Measurements from ENCODE around the gene C11orf58. TPM values are rescaled to one million over a fixed set of nuclear protein-coding genes. Genes with fewer than 3 reads are reported as not detected.

C11orf58 gene
- total RNA-seq, 2 donors from 2014 or later = 70.1 to 72.3 TPM

GRCh38 chr11:16793511-16793910, 55.1 kb downstream of the C11orf58 start:
- Histone ChIP-seq H3K9me3 (no peaks in the 10 kb centered on the region), H3K9ac (ENCODE audit: low read depth in 2 of 2, low read length in 2 of 2) (no peak overlapping the region), H3K27ac (no peak overlapping the region), H3K4me1 (no peaks in the 10 kb centered on the region), H3K27me3 (no peaks in the 10 kb centered on the region), H3K4me3 (no peak overlapping the region), H3K36me3 (no peaks in the 10 kb centered on the region)
- no peak for DNase-seq
- TF ChIP-seq, protein P1, sequence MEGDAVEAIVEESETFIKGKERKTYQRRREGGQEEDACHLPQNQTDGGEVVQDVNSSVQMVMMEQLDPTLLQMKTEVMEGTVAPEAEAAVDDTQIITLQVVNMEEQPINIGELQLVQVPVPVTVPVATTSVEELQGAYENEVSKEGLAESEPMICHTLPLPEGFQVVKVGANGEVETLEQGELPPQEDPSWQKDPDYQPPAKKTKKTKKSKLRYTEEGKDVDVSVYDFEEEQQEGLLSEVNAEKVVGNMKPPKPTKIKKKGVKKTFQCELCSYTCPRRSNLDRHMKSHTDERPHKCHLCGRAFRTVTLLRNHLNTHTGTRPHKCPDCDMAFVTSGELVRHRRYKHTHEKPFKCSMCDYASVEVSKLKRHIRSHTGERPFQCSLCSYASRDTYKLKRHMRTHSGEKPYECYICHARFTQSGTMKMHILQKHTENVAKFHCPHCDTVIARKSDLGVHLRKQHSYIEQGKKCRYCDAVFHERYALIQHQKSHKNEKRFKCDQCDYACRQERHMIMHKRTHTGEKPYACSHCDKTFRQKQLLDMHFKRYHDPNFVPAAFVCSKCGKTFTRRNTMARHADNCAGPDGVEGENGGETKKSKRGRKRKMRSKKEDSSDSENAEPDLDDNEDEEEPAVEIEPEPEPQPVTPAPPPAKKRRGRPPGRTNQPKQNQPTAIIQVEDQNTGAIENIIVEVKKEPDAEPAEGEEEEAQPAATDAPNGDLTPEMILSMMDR (IDR thresholded peaks at IDR 0.05) = no peak
- intact Hi-C loops (cut with DNase I) = no loop called here

DNA sequence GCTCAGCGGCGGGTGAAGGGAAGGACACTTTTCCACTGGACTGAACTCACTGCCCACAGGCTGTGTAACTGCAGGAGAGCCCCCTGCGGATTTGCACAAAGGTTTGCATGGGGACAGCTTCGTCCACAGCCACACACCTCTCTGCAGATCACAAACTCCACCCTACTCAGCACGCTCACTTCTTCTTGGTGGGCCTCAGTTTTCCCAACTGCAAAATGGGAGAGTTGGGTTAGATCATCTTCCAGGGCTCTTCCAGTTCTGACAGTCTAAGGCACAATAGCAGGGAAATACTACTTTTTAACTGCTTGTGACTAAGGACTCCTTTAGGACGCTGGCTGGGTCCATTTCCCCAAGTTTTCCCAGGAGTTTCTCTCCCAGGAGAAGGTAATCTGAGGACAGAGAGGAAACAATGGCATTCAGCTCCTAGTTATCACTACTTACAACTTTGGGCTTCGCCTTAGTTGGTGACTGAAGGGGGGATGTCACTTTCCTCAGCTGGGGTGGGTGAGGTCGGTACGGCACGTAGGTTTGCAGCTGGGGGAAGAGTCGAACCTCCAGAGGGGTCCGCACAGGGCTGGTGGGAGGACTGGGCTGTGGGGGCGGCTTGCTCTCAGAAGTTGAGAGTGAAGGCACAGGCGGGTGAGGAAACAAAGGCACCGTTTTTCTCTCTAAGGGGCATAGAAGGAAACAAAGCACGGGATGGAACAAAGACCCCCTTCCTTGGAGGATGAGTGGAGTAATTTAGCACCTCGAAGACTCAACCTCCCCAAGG, 55.8 kb downstream of the C11orf58 start:
- H3K4me1 ChIP-seq = no peaks in the 10 kb centered on the region
- no peak for DNase-seq
- no peaks in the 10 kb centered on the region for H3K9me3 ChIP-seq
- no peak overlapping the region for H3K9ac ChIP-seq (ENCODE audit: low read depth in 2 of 2, low read length in 2 of 2)
- intact Hi-C loops (cut with DNase I) = no loop called here
- TF ChIP-seq, protein P1 (IDR thresholded peaks at IDR 0.05) = no peak
- no peak overlapping the region for H3K27ac ChIP-seq
- H3K4me3 ChIP-seq = no peak overlapping the region
- H3K27me3 ChIP-seq = no peaks in the 10 kb centered on the region
- no peaks in the 10 kb centered on the region for H3K36me3 ChIP-seq

DNA sequence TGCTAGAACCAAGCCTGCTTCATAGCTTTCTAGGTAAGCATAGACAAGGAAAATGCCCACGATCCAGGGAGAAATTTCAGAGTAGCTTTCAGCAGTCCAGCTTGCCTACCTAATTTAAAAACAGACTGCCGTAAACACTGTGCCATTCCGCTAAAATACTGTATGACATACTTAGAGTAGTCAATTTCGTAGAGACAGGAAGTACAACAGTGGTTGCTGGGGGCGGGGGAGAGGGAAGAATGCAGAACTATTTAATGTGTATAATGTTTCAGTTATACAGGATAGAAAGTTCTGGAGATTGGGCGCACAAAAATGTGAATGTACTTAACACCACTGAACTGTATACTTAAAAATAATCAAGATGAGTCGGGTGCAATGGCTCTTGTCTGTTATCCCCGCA, 56.7 kb downstream of the C11orf58 start:
- Histone ChIP-seq H3K36me3 (no peaks in the 10 kb centered on the region), H3K4me1 (no peaks in the 10 kb centered on the region), H3K9me3 (no peaks in the 10 kb centered on the region), H3K4me3 (no peak overlapping the region), H3K27ac (no peak overlapping the region), H3K27me3 (no peaks in the 10 kb centered on the region), H3K9ac (ENCODE audit: low read depth in 2 of 2, low read length in 2 of 2) (no peak overlapping the region)
- intact Hi-C loops (cut with DNase I) = no loop called here
- no peak for DNase-seq
- TF ChIP-seq, protein P1 (IDR thresholded peaks at IDR 0.05) = no peak

- Histone ChIP-seq H3K36me3 (no peaks in the 10 kb centered on the region), H3K4me1 (no peaks in the 10 kb centered on the region)
Measured at GRCh38 chr11:16796311-16796710, 57.9 kb downstream of the C11orf58 start.

GRCh38 chr11:16797776-16798175, 59.3 kb downstream of the C11orf58 start:
- intact Hi-C loops (cut with DNase I) = no loop called here
- DNase-seq = no peak
- H3K9ac ChIP-seq (ENCODE audit: low read depth in 2 of 2, low read length in 2 of 2) = no peak overlapping the region

More at GRCh38 chr11:16796311-16796710, 57.9 kb downstream of the C11orf58 start:
- no peaks in the 10 kb centered on the region for H3K9me3 ChIP-seq
- H3K27ac ChIP-seq = no peak overlapping the region
- H3K4me3 ChIP-seq = no peak overlapping the region
- TF ChIP-seq, protein P1 (IDR thresholded peaks at IDR 0.05) = no peak
- intact Hi-C loops (cut with DNase I) = no loop called here
- no peaks in the 10 kb centered on the region for H3K27me3 ChIP-seq
- no peak for DNase-seq
- H3K9ac ChIP-seq (ENCODE audit: low read depth in 2 of 2, low read length in 2 of 2) = no peak overlapping the region

More at GRCh38 chr11:16797776-16798175, 59.3 kb downstream of the C11orf58 start:
- H3K9me3 ChIP-seq = no peaks in the 10 kb centered on the region
- H3K36me3 ChIP-seq = no peaks in the 10 kb centered on the region
- no peaks in the 10 kb centered on the region for H3K27me3 ChIP-seq
- H3K4me3 ChIP-seq = no peak overlapping the region
- no peaks in the 10 kb centered on the region for H3K4me1 ChIP-seq
- no peak overlapping the region for H3K27ac ChIP-seq
- TF ChIP-seq, protein P1 (IDR thresholded peaks at IDR 0.05) = no peak
